HepG2 (cell line): Measurements from ENCODE around the gene RCOR1. TPM values are rescaled to one million over a fixed set of nuclear protein-coding genes. Genes with fewer than 3 reads are reported as not detected.

ENCODE experiments used
- AHDC1 ChIP-seq: sonication (generic); formaldehyde crosslinking; IDR thresholded peaks from 2 replicates; pipeline ENCODE4 v1.5.1; 2020; ENCODE audit warnings: mild to moderate bottlenecking, missing genetic modification reagents, borderline replicate concordance
- DPF2 ChIP-seq: sonication (generic); formaldehyde crosslinking; IDR thresholded peaks from 2 replicates; pipeline ENCODE4 v1.4.0; 2020; ENCODE audit warnings: mild to moderate bottlenecking, low read depth, missing genetic modification reagents, borderline replicate concordance
- ERF ChIP-seq: IDR thresholded peaks from 2 replicates; pipeline ENCODE4 v1.6.1; 2018; ENCODE audit warnings: missing biosample characterization, missing genetic modification reagents
- FOXP1 ChIP-seq, 2 experiments: fragments of 450-650 bp in 1 of 2; IDR thresholded peaks; 2 replicates each; pipeline ENCODE4 v1.6.1; 2017 to 2018; ENCODE audit warnings: antibody characterized with exemption in 1 of 2
- GRHL1 ChIP-seq: sonication (generic); formaldehyde crosslinking; conservative IDR thresholded peaks from 2 replicates; pipeline ENCODE4 v1.8.0; 2022; ENCODE audit warnings: missing genetic modification reagents
- JUN ChIP-seq: sonication (generic); formaldehyde crosslinking; IDR thresholded peaks from 2 replicates; pipeline ENCODE4 v1.4.0; 2020; ENCODE audit warnings: mild to moderate bottlenecking, missing genetic modification reagents
- KMT2A ChIP-seq: sonication (generic); formaldehyde crosslinking; IDR thresholded peaks from 2 replicates; pipeline ENCODE4 v1.4.0; 2020; ENCODE audit warnings: missing genetic modification reagents
- MEIS1 ChIP-seq: sonication (generic); formaldehyde crosslinking; IDR thresholded peaks from 2 replicates; pipeline ENCODE4 v1.9.0; 2021; ENCODE audit warnings: mild to moderate bottlenecking, missing genetic modification reagents, moderate library complexity, borderline replicate concordance
- REL ChIP-seq: sonication (generic); formaldehyde crosslinking; conservative IDR thresholded peaks from 2 replicates; pipeline ENCODE4 v1.8.0; 2022; ENCODE audit warnings: mild to moderate bottlenecking, missing genetic modification reagents, moderate library complexity
- SAFB2 ChIP-seq: sonication (generic); formaldehyde crosslinking; IDR thresholded peaks from 2 replicates; pipeline ENCODE4 v1.5.1; 2020; ENCODE audit warnings: missing genetic modification reagents, low read depth, mild to moderate bottlenecking, borderline replicate concordance
- SIX1 ChIP-seq: sonication (generic); formaldehyde crosslinking; IDR thresholded peaks from 2 replicates; pipeline ENCODE4 v1.4.0; 2020; ENCODE audit warnings: missing genetic modification reagents, borderline replicate concordance
- TEAD2 ChIP-seq: sonication (generic); formaldehyde crosslinking; IDR thresholded peaks from 2 replicates; pipeline ENCODE4 v1.9.0; 2021; ENCODE audit warnings: missing genetic modification reagents
- USF2 ChIP-seq, 2 experiments: sonication (generic) in 1 of 2; formaldehyde crosslinking in 1 of 2; IDR thresholded peaks; 2 replicates each; pipeline versions ENCODE4 v1.5.1 to v1.6.1; 2011 to 2020; ENCODE audit warnings: borderline replicate concordance in 1 of 2, low read depth in 1 of 2, low read length in 1 of 2, mild to moderate bottlenecking in 1 of 2, missing genetic modification reagents in 1 of 2, moderate library complexity in 1 of 2
- ZNF614 ChIP-seq: IDR thresholded peaks from 2 replicates; pipeline ENCODE4 v1.6.1; 2018; ENCODE audit warnings: missing biosample characterization, missing genetic modification reagents, inconsistent platforms, borderline replicate concordance
- ZNF629 ChIP-seq: sonication (generic); formaldehyde crosslinking; conservative IDR thresholded peaks from 2 replicates; pipeline ENCODE4 v1.5.0; 2020; ENCODE audit warnings: missing genetic modification reagents
- polyA plus RNA-seq, 8 experiments: library from polyadenylated mRNA; depleted of rRNA in 3 of 8; stranded (reverse) in 7 of 8; unstranded in 1 of 8; fragments of >200 nt; fragmentation: Illumina TruSeq in 4 of 8; extraction: Trizol in 4 of 8; gene quantifications; 2 replicates each; pipeline versions ENCODE4 v1.2.1 to v1.2.3, GENCODE V29; 2011 to 2016; ENCODE audit warnings: low read depth in 4 of 8, missing spikeins in 1 of 8, mixed read lengths in 1 of 8; ENCODE audit not compliant: insufficient read depth in 1 of 8
- total RNA-seq, 5 experiments: library from RNA; depleted of rRNA; stranded (reverse); fragments of >200 nt; fragmentation: Illumina TruSeq; extraction: Trizol; gene quantifications; 2 replicates each; pipeline ENCODE4 v1.2.3, GENCODE V29; 2016; ENCODE audit warnings: low read depth in 1 of 5
- TF ChIP-seq, protein P1 (sequence below): sonication (generic); formaldehyde crosslinking; conservative IDR thresholded peaks from 2 replicates; pipeline ENCODE4 v1.8.0; 2022; ENCODE audit warnings: mild to moderate bottlenecking, moderate library complexity, missing genetic modification reagents

RCOR1 gene
- total and polyA plus RNA-seq, 2 of the 13 experiments (the other 11 are each of a cell fraction or from before 2014, with no cell fraction given), result 10.2 to 11.1 TPM

DNA sequence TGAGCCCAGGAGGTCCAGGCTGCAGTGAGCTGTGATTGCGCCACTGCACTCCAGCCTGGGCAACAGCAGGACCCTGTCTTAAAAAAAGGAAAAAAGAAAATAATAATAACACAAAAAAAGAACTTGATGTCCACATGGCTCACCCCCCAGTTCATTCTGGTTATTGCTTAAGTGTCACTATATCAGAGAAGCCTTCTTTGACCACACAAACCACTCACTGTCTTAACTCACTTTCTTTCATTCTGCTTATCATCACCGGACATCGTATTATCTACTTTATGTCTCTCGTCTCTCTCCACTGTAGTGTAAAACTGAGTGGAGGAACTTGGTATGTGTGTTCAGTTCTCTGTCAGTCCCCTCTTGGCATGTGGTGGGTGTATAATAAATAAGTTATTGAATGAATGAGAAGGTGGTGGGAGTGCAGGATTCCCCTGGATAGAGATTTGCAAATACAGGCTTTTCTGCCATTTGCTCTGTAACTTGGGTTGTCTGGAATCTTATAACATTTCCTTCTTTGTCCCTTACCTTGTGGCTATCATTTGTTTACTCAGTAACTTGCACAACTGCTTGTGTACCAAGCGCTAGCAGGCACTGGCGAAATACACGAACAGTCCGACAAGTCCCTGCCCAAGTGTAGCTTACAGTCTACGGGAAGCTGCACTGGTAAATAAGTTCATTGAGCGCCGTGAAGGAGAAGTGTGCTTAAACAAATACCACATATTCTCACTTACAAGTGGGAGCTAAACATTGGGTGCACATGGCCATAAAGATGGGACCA, 98.2 kb downstream of the RCOR1 start (continued):
- TF ChIP-seq, protein P1, sequence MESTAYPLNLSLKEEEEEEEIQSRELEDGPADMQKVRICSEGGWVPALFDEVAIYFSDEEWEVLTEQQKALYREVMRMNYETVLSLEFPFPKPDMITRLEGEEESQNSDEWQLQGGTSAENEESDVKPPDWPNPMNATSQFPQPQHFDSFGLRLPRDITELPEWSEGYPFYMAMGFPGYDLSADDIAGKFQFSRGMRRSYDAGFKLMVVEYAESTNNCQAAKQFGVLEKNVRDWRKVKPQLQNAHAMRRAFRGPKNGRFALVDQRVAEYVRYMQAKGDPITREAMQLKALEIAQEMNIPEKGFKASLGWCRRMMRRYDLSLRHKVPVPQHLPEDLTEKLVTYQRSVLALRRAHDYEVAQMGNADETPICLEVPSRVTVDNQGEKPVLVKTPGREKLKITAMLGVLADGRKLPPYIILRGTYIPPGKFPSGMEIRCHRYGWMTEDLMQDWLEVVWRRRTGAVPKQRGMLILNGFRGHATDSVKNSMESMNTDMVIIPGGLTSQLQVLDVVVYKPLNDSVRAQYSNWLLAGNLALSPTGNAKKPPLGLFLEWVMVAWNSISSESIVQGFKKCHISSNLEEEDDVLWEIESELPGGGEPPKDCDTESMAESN (CRISPR knock-in tag), result peak; percentile 100
- TF ChIP-seq AHDC1 (CRISPR knock-in tag) (peak; percentile 83; the same call in 1 of the 2 replicates), GRHL1 (no peak), ZNF614 (peak; percentile 81; the same call in 1 of the 2 replicates), ERF (CRISPR knock-in tag) (peak; percentile 57; the same call in 1 of the 2 replicates), TEAD2 (CRISPR knock-in tag) (no peak), REL (no peak), MEIS1 (CRISPR knock-in tag) (no peak), SAFB2 (CRISPR knock-in tag) (no peak), USF2 (IDR thresholded peaks at IDR 0.05; ENCODE audit: low read depth, low read length) (peak; percentile 57), USF2 (CRISPR knock-in tag; IDR thresholded peaks at IDR 0.05; ENCODE audit: borderline replicate concordance) (no peak), FOXP1 (IDR thresholded peaks at IDR 0.05) (0 out of 2 replicates have a peak, but pooled peaks have one; percentile 36), FOXP1 (CRISPR knock-in tag; IDR thresholded peaks at IDR 0.05) (peak; percentile 93), JUN (CRISPR knock-in tag) (no peak), SIX1 (no peak), KMT2A (CRISPR knock-in tag) (peak; percentile 67; the same call in 1 of the 2 replicates), DPF2 (CRISPR knock-in tag) (peak; percentile 76; the same call in 1 of the 2 replicates), ZNF629 (no peak)
